GM23338 (cell line): Measurements from ENCODE around the gene PDK4. TPM values are rescaled to one million over a fixed set of nuclear protein-coding genes. Genes with fewer than 3 reads are reported as not detected.

ENCODE experiments used
- ATAC-seq: fragments of 200-7000 bp; cut with Tn5 transposase; 3 replicates; pipeline ENCODE4 v1.9.1; 2020
- DNase-seq: peaks from one replicate; pipeline ENCODE4 v3.0.0-alpha.2; 2015; ENCODE audit warnings: low spot score
- H2AFZ ChIP-seq: fragments of 200-600 bp; sonication (generic); 2 replicates; pipeline ENCODE4 v1.8.0; 2016; ENCODE audit warnings: antibody characterized with exemption, mild to moderate bottlenecking, moderate library complexity
- H3F3A ChIP-seq: fragments of 200-600 bp; sonication (generic); replicated peaks from 2 replicates; pipeline ENCODE4 v1.8.0; 2017; ENCODE audit warnings: antibody characterized with exemption, mixed run types, low read depth
- H3K27ac ChIP-seq: fragments of 200-600 bp; sonication (generic); 2 replicates; pipeline ENCODE4 v1.6.1; 2016; ENCODE audit warnings: low read depth
- H3K27me3 ChIP-seq: fragments of 200-600 bp; sonication (generic); 2 replicates; pipeline ENCODE4 v1.8.0; 2016; ENCODE audit warnings: mild to moderate bottlenecking, mixed run types, moderate library complexity; ENCODE audit not compliant: insufficient read depth
- H3K36me3 ChIP-seq: fragments of 200-600 bp; sonication (generic); 2 replicates; pipeline ENCODE4 v1.8.0; 2016; ENCODE audit warnings: mild to moderate bottlenecking; ENCODE audit not compliant: insufficient read depth
- H3K4me1 ChIP-seq: fragments of 200-600 bp; sonication (generic); 2 replicates; pipeline ENCODE4 v1.8.0; 2016; ENCODE audit warnings: mild to moderate bottlenecking, moderate library complexity; ENCODE audit not compliant: insufficient read depth
- H3K4me2 ChIP-seq: fragments of 200-600 bp; sonication (generic); 2 replicates; pipeline ENCODE4 v1.7.1; 2017; ENCODE audit warnings: mixed run types
- H3K4me3 ChIP-seq: fragments of 200-600 bp; sonication (generic); 2 replicates; pipeline ENCODE4 v1.6.1; 2016; ENCODE audit warnings: mixed run types
- H3K79me2 ChIP-seq: fragments of 200-600 bp; sonication (generic); replicated peaks from 2 replicates; pipeline ENCODE4 v1.8.0; 2017; ENCODE audit warnings: mild to moderate bottlenecking; ENCODE audit not compliant: insufficient read depth
- H3K9me2 ChIP-seq: fragments of 200-600 bp; sonication (generic); 2 replicates; pipeline ENCODE4 v1.8.0; 2017; ENCODE audit not compliant: insufficient read depth
- H4K20me1 ChIP-seq: fragments of 200-600 bp; sonication (generic); replicated peaks from 2 replicates; pipeline ENCODE4 v1.8.0; 2017; ENCODE audit warnings: mild to moderate bottlenecking; ENCODE audit not compliant: insufficient read depth
- H3K27ac Mint-ChIP-seq: 2 replicates; pipeline ENCODE4 v1.8.0; 2020; ENCODE audit warnings: inconsistent platforms, mild to moderate bottlenecking, moderate library complexity, mixed read lengths
- H3K27me3 Mint-ChIP-seq: 3 replicates; pipeline ENCODE4 v1.8.0; 2022; ENCODE audit warnings: low read depth, mild to moderate bottlenecking, moderate library complexity, mixed read lengths, inconsistent platforms; ENCODE audit not compliant: insufficient read depth, poor library complexity
- H3K36me3 Mint-ChIP-seq: 3 replicates; pipeline ENCODE4 v1.8.0; 2021; ENCODE audit warnings: low read depth, mild to moderate bottlenecking, inconsistent platforms, moderate library complexity, mixed read lengths
- H3K4me1 Mint-ChIP-seq: 3 replicates; pipeline ENCODE4 v1.8.0; 2020; ENCODE audit warnings: mild to moderate bottlenecking, inconsistent platforms, mixed read lengths
- H3K4me3 Mint-ChIP-seq: 3 replicates; pipeline ENCODE4 v1.8.0; 2021; ENCODE audit warnings: moderate library complexity, mild to moderate bottlenecking, inconsistent platforms, mixed read lengths
- H3K9me3 Mint-ChIP-seq: 3 replicates; pipeline ENCODE4 v1.8.0; 2020; ENCODE audit warnings: moderate library complexity, mild to moderate bottlenecking, inconsistent platforms, mixed read lengths
- CREB1 ChIP-seq: fragments of 250-450 bp; sonication (Bioruptor Pico); IDR thresholded peaks from 2 replicates; pipeline ENCODE4 v1.5.0; 2020; ENCODE audit warnings: low read depth, mild to moderate bottlenecking, moderate library complexity
- EZH2 ChIP-seq: fragments of 200-600 bp; sonication (generic); IDR thresholded peaks from one replicate; pipeline ENCODE4 v1.8.0; 2017; ENCODE audit warnings: antibody characterized with exemption, mild to moderate bottlenecking, low read depth; ENCODE audit not compliant: unreplicated experiment
- JUNB ChIP-seq: IDR thresholded peaks from one replicate; pipeline ENCODE4 v1.6.1; 2016; ENCODE audit warnings: antibody characterized with exemption; ENCODE audit not compliant: unreplicated experiment
- NANOG ChIP-seq: IDR thresholded peaks from 2 replicates; pipeline ENCODE4 v1.6.1; 2016; ENCODE audit warnings: antibody characterized with exemption, borderline replicate concordance
- STAT1 ChIP-seq: IDR thresholded peaks from one replicate; pipeline ENCODE4 v1.6.1; 2016; ENCODE audit warnings: antibody characterized with exemption; ENCODE audit not compliant: unreplicated experiment
- ZNF114 ChIP-seq: fragments of 250-450 bp; sonication (Bioruptor Pico); IDR thresholded peaks from 2 replicates; pipeline ENCODE4 v1.5.0; 2020; ENCODE audit warnings: mild to moderate bottlenecking, moderate library complexity
- ZNF331 ChIP-seq: fragments of 250-450 bp; sonication (Bioruptor Pico); IDR thresholded peaks from 2 replicates; pipeline ENCODE4 v1.5.0; 2020; ENCODE audit warnings: low read depth, mild to moderate bottlenecking, moderate library complexity
- polyA plus RNA-seq: library from polyadenylated mRNA; unstranded; fragments of >200 nt; fragmentation: Nextera tagmentation; extraction: Ambion mirVana; gene quantifications from 2 replicates; pipeline ENCODE4 v1.2.1, GENCODE V29; 2016
- total RNA-seq: library from RNA; depleted of rRNA; stranded (reverse); fragments of >200 nt; shearing (Covaris generic); gene quantifications from 2 replicates; pipeline ENCODE4 v1.2.3, GENCODE V29; 2014
- TF ChIP-seq, protein P1 (sequence below): fragments of 250-450 bp; sonication (Bioruptor Pico); IDR thresholded peaks from 2 replicates; pipeline ENCODE4 v1.5.0; 2020; ENCODE audit warnings: mild to moderate bottlenecking, moderate library complexity
- TF ChIP-seq, protein P2 (sequence below): IDR thresholded peaks from 2 replicates; pipeline ENCODE4 v1.6.1; 2016; ENCODE audit warnings: antibody characterized with exemption
- TF ChIP-seq, protein P3 (sequence below): IDR thresholded peaks from one replicate; pipeline ENCODE4 v1.6.1; 2018; ENCODE audit warnings: antibody characterized with exemption; ENCODE audit not compliant: unreplicated experiment
- TF ChIP-seq, protein P4 (sequence below), 2 experiments: fragments of 200-600 bp in 1 of 2; sonication (generic) in 1 of 2; conservative IDR thresholded peaks; 2 replicates each; pipeline versions ENCODE4 v1.5.1 to v1.6.1; 2016 to 2017; ENCODE audit warnings: antibody characterized with exemption in 2 of 2, low read depth in 2 of 2, mild to moderate bottlenecking in 2 of 2, moderate library complexity in 1 of 2

PDK4 gene
- total and polyA plus RNA-seq, 2 experiments from 2014 or later: 0.32 TPM; not detected in 1

DNA sequence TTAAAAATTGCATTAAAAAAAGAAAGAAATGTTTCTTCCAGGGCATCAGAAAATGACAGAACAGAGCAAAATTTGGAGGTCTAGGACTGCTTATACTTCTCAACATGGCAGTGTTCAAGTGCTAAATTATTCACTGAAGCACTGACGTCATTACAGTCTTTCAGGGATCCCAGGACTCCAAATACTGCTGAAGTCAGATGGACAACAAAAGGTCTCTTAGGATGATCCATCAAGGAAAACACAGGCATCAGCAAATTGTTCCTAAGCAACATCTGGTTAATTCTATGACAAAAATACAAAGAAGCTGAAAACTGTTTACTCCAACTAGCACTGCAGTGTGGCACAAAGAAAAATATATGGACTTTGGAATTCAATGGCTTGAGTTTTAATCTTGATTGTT, 52.1 kb downstream of the PDK4 start (continued):
- TF ChIP-seq CREB1 (CRISPR knock-in tag): no peak
- no peak for TF ChIP-seq ZNF114 (CRISPR knock-in tag)
- no peak for TF ChIP-seq STAT1
- TF ChIP-seq EZH2: no peak
- TF ChIP-seq, protein P1, sequence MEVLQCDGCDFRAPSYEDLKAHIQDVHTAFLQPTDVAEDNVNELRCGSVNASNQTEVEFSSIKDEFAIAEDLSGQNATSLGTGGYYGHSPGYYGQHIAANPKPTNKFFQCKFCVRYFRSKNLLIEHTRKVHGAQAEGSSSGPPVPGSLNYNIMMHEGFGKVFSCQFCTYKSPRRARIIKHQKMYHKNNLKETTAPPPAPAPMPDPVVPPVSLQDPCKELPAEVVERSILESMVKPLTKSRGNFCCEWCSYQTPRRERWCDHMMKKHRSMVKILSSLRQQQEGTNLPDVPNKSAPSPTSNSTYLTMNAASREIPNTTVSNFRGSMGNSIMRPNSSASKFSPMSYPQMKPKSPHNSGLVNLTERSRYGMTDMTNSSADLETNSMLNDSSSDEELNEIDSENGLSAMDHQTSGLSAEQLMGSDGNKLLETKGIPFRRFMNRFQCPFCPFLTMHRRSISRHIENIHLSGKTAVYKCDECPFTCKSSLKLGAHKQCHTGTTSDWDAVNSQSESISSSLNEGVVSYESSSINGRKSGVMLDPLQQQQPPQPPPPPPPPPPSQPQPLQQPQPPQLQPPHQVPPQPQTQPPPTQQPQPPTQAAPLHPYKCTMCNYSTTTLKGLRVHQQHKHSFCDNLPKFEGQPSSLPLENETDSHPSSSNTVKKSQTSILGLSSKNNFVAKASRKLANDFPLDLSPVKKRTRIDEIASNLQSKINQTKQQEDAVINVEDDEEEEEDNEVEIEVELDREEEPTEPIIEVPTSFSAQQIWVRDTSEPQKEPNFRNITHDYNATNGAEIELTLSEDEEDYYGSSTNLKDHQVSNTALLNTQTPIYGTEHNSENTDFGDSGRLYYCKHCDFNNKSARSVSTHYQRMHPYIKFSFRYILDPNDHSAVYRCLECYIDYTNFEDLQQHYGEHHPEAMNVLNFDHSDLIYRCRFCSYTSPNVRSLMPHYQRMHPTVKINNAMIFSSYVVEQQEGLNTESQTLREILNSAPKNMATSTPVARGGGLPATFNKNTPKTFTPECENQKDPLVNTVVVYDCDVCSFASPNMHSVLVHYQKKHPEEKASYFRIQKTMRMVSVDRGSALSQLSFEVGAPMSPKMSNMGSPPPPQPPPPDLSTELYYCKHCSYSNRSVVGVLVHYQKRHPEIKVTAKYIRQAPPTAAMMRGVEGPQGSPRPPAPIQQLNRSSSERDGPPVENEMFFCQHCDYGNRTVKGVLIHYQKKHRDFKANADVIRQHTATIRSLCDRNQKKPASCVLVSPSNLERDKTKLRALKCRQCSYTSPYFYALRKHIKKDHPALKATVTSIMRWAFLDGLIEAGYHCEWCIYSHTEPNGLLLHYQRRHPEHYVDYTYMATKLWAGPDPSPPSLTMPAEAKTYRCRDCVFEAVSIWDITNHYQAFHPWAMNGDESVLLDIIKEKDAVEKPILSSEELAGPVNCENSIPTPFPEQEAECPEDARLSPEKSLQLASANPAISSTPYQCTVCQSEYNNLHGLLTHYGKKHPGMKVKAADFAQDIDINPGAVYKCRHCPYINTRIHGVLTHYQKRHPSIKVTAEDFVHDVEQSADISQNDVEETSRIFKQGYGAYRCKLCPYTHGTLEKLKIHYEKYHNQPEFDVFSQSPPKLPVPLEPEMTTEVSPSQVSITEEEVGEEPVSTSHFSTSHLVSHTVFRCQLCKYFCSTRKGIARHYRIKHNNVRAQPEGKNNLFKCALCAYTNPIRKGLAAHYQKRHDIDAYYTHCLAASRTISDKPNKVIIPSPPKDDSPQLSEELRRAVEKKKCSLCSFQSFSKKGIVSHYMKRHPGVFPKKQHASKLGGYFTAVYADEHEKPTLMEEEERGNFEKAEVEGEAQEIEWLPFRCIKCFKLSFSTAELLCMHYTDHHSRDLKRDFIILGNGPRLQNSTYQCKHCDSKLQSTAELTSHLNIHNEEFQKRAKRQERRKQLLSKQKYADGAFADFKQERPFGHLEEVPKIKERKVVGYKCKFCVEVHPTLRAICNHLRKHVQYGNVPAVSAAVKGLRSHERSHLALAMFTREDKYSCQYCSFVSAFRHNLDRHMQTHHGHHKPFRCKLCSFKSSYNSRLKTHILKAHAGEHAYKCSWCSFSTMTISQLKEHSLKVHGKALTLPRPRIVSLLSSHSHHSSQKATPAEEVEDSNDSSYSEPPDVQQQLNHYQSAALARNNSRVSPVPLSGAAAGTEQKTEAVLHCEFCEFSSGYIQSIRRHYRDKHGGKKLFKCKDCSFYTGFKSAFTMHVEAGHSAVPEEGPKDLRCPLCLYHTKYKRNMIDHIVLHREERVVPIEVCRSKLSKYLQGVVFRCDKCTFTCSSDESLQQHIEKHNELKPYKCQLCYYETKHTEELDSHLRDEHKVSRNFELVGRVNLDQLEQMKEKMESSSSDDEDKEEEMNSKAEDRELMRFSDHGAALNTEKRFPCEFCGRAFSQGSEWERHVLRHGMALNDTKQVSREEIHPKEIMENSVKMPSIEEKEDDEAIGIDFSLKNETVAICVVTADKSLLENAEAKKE (CRISPR knock-in tag): no peak
- TF ChIP-seq ZNF331 (CRISPR knock-in tag): no peak
- TF ChIP-seq, protein P2, sequence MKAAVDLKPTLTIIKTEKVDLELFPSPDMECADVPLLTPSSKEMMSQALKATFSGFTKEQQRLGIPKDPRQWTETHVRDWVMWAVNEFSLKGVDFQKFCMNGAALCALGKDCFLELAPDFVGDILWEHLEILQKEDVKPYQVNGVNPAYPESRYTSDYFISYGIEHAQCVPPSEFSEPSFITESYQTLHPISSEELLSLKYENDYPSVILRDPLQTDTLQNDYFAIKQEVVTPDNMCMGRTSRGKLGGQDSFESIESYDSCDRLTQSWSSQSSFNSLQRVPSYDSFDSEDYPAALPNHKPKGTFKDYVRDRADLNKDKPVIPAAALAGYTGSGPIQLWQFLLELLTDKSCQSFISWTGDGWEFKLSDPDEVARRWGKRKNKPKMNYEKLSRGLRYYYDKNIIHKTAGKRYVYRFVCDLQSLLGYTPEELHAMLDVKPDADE: no peak

DNA sequence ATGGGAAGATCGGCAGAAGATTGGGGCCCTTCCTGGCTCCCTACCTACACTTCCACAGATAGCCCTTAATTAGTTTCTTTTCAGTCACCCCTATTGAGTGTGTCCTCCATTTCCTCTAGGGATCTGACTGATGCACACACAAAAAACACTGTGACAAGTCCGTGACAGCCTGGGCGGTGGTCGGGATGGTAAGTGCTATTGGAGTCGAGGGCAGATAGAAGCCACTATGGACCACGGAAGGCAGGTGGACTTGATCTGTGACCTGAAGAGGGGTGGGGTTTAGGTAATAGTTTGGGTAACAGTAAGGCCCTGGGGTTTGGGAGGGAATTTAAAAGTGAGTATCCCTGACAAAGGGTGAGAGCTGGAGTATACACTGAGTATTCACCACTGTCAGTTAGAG, 53.0 kb downstream of the PDK4 start:
- Histone ChIP-seq H3K4me3 (no peak overlapping the region), H3K79me2 (no peaks in the 10 kb centered on the region), H3K4me2 (no peak overlapping the region), H2AFZ (no peak overlapping the region), H3K27ac (no peak overlapping the region), H3K9me2 (no peaks in the 10 kb centered on the region), H3K36me3 (no peaks in the 10 kb centered on the region), H3K27me3 (no peaks in the 10 kb centered on the region), H4K20me1 (no peaks in the 10 kb centered on the region), H3F3A (no peaks in the 10 kb centered on the region), H3K4me1 (no peaks in the 10 kb centered on the region)
- TF ChIP-seq STAT1 (no peak), ZNF331 (CRISPR knock-in tag) (no peak), JUNB (no peak), NANOG (no peak), ZNF114 (CRISPR knock-in tag) (no peak)
- TF ChIP-seq, protein P3, sequence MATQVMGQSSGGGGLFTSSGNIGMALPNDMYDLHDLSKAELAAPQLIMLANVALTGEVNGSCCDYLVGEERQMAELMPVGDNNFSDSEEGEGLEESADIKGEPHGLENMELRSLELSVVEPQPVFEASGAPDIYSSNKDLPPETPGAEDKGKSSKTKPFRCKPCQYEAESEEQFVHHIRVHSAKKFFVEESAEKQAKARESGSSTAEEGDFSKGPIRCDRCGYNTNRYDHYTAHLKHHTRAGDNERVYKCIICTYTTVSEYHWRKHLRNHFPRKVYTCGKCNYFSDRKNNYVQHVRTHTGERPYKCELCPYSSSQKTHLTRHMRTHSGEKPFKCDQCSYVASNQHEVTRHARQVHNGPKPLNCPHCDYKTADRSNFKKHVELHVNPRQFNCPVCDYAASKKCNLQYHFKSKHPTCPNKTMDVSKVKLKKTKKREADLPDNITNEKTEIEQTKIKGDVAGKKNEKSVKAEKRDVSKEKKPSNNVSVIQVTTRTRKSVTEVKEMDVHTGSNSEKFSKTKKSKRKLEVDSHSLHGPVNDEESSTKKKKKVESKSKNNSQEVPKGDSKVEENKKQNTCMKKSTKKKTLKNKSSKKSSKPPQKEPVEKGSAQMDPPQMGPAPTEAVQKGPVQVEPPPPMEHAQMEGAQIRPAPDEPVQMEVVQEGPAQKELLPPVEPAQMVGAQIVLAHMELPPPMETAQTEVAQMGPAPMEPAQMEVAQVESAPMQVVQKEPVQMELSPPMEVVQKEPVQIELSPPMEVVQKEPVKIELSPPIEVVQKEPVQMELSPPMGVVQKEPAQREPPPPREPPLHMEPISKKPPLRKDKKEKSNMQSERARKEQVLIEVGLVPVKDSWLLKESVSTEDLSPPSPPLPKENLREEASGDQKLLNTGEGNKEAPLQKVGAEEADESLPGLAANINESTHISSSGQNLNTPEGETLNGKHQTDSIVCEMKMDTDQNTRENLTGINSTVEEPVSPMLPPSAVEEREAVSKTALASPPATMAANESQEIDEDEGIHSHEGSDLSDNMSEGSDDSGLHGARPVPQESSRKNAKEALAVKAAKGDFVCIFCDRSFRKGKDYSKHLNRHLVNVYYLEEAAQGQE: no peak
- TF ChIP-seq, protein P4, sequence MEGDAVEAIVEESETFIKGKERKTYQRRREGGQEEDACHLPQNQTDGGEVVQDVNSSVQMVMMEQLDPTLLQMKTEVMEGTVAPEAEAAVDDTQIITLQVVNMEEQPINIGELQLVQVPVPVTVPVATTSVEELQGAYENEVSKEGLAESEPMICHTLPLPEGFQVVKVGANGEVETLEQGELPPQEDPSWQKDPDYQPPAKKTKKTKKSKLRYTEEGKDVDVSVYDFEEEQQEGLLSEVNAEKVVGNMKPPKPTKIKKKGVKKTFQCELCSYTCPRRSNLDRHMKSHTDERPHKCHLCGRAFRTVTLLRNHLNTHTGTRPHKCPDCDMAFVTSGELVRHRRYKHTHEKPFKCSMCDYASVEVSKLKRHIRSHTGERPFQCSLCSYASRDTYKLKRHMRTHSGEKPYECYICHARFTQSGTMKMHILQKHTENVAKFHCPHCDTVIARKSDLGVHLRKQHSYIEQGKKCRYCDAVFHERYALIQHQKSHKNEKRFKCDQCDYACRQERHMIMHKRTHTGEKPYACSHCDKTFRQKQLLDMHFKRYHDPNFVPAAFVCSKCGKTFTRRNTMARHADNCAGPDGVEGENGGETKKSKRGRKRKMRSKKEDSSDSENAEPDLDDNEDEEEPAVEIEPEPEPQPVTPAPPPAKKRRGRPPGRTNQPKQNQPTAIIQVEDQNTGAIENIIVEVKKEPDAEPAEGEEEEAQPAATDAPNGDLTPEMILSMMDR (conservative IDR thresholded peaks at IDR 0.05; ENCODE audit: low read depth in 2 of 2): no peak
- H3K36me3 Mint-ChIP-seq: no peaks in the 10 kb centered on the region
- ATAC-seq (no peak), DNase-seq (no peak)
- H3K27me3 Mint-ChIP-seq: no peaks in the 10 kb centered on the region
- no peaks in the 10 kb centered on the region; the same call in 2 of the 3 replicates for H3K4me1 Mint-ChIP-seq
- H3K4me3 Mint-ChIP-seq: no peak overlapping the region
- no peaks in the 10 kb centered on the region for H3K9me3 Mint-ChIP-seq
- H3K27ac Mint-ChIP-seq: no peak overlapping the region
